Type B pancreatic cell (in vitro differentiated cells): ENCODE measurements around the gene CA5A. TPM values are rescaled to one million over a fixed set of nuclear protein-coding genes. Genes with fewer than 3 reads are reported as not detected.

ENCODE experiments used
- DNase-seq: peaks from one replicate; pipeline ENCODE4 v3.0.0; 2021; ENCODE audit warnings: mixed read lengths; ENCODE audit not compliant: unreplicated experiment; ENCODE audit errors: extremely low spot score
- H3K27ac Mint-ChIP-seq: 2 replicates; pipeline ENCODE4 v1.8.0; 2021; ENCODE audit warnings: mild to moderate bottlenecking, mixed read lengths
- H3K27me3 Mint-ChIP-seq: 2 replicates; pipeline ENCODE4 v1.8.0; 2021; ENCODE audit warnings: mixed read lengths
- H3K36me3 Mint-ChIP-seq: 2 replicates; pipeline ENCODE4 v1.8.0; 2021; ENCODE audit warnings: mixed read lengths
- H3K4me1 Mint-ChIP-seq: one replicate; pipeline ENCODE4 v1.8.0; 2021; ENCODE audit warnings: mixed read lengths; ENCODE audit not compliant: unreplicated experiment
- H3K4me3 Mint-ChIP-seq: 2 replicates; pipeline ENCODE4 v1.8.0; 2021; ENCODE audit warnings: mild to moderate bottlenecking, mixed read lengths
- H3K9me3 Mint-ChIP-seq: 2 replicates; pipeline ENCODE4 v1.8.0; 2021; ENCODE audit warnings: mixed read lengths
- CTCF ChIP-seq: fragments of 200-600 bp; sonication (generic); conservative IDR thresholded peaks from 2 replicates; pipeline ENCODE4 v1.5.0; 2021; ENCODE audit warnings: antibody characterized with exemption, mild to moderate bottlenecking
- total RNA-seq: library from RNA; stranded (reverse); gene quantifications from 2 replicates; pipeline ENCODE4 v1.2.1, GENCODE V29; 2021; ENCODE audit warnings: low replicate concordance

CA5A gene
- total RNA-seq, 1 donor from 2014 or later = 0.70 TPM

- peaks cover 56% of the 10 kb centered on the region for H3K4me1 Mint-ChIP-seq
- no peak for DNase-seq
- H3K9me3 Mint-ChIP-seq = no peaks in the 10 kb centered on the region
- no peak for TF ChIP-seq CTCF
- peak overlapping the region; percentile 86 for H3K27ac Mint-ChIP-seq
- H3K27me3 Mint-ChIP-seq = no peaks in the 10 kb centered on the region
- peaks cover 21% of the 10 kb centered on the region for H3K36me3 Mint-ChIP-seq
- H3K4me3 Mint-ChIP-seq = peak overlapping the region; percentile 76
Observed at GRCh38 chr16:87953308-87954215, 17.2 kb upstream of the CA5A start.

GRCh38 chr16:87952751-87953150 is 16.4 kb upstream of the CA5A start:
- Mint-ChIP-seq H3K27ac (peak overlapping the region; percentile 96), H3K4me3 (peak overlapping the region; percentile 95), H3K9me3 (no peaks in the 10 kb centered on the region), H3K4me1 (peaks cover 53% of the 10 kb centered on the region), H3K27me3 (no peaks in the 10 kb centered on the region), H3K36me3 (peaks cover 17% of the 10 kb centered on the region)
- TF ChIP-seq CTCF = no peak
- no peak for DNase-seq

GRCh38 chr16:87951552-87952538 is 15.5 kb upstream of the CA5A start:
- H3K27ac Mint-ChIP-seq = peak overlapping the region; percentile 99
- peak overlapping the region; percentile 100 for H3K4me3 Mint-ChIP-seq
- H3K9me3 Mint-ChIP-seq = no peaks in the 10 kb centered on the region
- DNase-seq = no peak
- H3K27me3 Mint-ChIP-seq = no peaks in the 10 kb centered on the region
- H3K36me3 Mint-ChIP-seq = peaks cover 14% of the 10 kb centered on the region
- TF ChIP-seq CTCF = peak; percentile 22
- peaks cover 53% of the 10 kb centered on the region for H3K4me1 Mint-ChIP-seq

GRCh38 chr16:87950765-87951551 is 14.6 kb upstream of the CA5A start, which contains the start of gene BANP:
TSS of gene BANP (plus strand) at chr16:87951434. CDS start at chr16:87975116, 23,682 bp downstream.
- peak; percentile 74 for TF ChIP-seq CTCF
- H3K27me3 Mint-ChIP-seq = no peaks in the 10 kb centered on the region
- peak; percentile 96 for DNase-seq
- H3K4me1 Mint-ChIP-seq = peaks cover 45% of the 10 kb centered on the region
- peak within 1 kb of the TSS; percentile 100 for H3K4me3 Mint-ChIP-seq
- H3K27ac Mint-ChIP-seq = peak within 1 kb of the TSS; percentile 99
- peaks cover 14% of the 10 kb centered on the region for H3K36me3 Mint-ChIP-seq
- no peaks in the 10 kb centered on the region for H3K9me3 Mint-ChIP-seq
